MG63 (cell line): ENCODE results near the gene MPZL1. TPM values are rescaled to one million over a fixed set of nuclear protein-coding genes. Genes with fewer than 3 reads are reported as not detected.
A peak's percentile ranks its signal among the peaks of the same experiment; 100 is the strongest.

Experiments
- DNase-seq: peaks from one replicate; pipeline ENCODE4 v3.0.0-alpha.2; 2020
- H3K27me3 ChIP-seq: fragments of 250-450 bp; sonication (Bioruptor Pico); 2 replicates; pipeline ENCODE4 v1.5.1; 2020; ENCODE audit warnings: mild to moderate bottlenecking, moderate library complexity
- H3K36me3 ChIP-seq: fragments of 250-450 bp; sonication (Bioruptor Pico); 2 replicates; pipeline ENCODE4 v1.5.1; 2020; ENCODE audit warnings: mild to moderate bottlenecking, moderate library complexity
- H3K4me3 ChIP-seq: fragments of 250-450 bp; sonication (Bioruptor Pico); 2 replicates; pipeline ENCODE4 v1.5.1; 2020; ENCODE audit warnings: mild to moderate bottlenecking, moderate library complexity
- H3K9me3 ChIP-seq: fragments of 250-450 bp; sonication (Bioruptor Pico); 2 replicates; pipeline ENCODE4 v1.5.1; 2020; ENCODE audit warnings: mild to moderate bottlenecking, moderate library complexity
- total RNA-seq: library from RNA; depleted of rRNA; stranded (reverse); fragments of >200 nt; shearing (Covaris generic); gene quantifications from 2 replicates; pipeline ENCODE4 v1.2.3, GENCODE V29; 2014; ENCODE audit warnings: low replicate concordance

The MPZL1 gene
- total RNA-seq, 1 experiment from 2014 or later, result 126 TPM

DNA sequence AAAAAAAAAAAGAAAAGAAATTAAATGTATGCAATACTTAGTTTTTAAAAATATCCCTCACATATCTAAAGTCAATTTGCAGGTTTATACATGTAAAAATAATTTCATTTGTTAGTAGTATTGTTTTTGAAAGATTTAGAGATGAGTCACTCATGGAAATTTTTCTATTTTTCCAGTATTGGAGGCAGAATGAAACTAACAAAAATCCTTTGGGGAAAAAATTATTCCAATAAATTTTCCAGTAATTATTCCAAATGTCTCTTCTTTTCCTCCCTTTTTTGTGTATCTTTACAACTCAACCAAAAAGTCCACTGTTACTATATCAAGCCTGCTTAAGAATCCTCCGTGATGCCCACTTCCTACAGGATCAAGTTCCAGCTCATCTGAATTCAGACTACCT, 29.9 kb downstream of the MPZL1 start:
- DNase-seq, result no peak
- Histone ChIP-seq H3K9me3 (no peaks in the 10 kb centered on the region), H3K27me3 (no peaks in the 10 kb centered on the region), H3K36me3 (peaks cover 2% of the 10 kb centered on the region), H3K4me3 (no peak overlapping the region)

- no peaks in the 10 kb centered on the region for H3K9me3 ChIP-seq
- peak; percentile 29 for DNase-seq
- no peak overlapping the region for H3K4me3 ChIP-seq
- H3K27me3 ChIP-seq, result no peaks in the 10 kb centered on the region
- H3K36me3 ChIP-seq, result peaks cover 2% of the 10 kb centered on the region
Measured at GRCh38 chr1:167752219-167752985, 30.6 kb downstream of the MPZL1 start.

- no peak for DNase-seq
- Histone ChIP-seq H3K36me3 (peaks cover 2% of the 10 kb centered on the region), H3K9me3 (no peaks in the 10 kb centered on the region), H3K27me3 (no peaks in the 10 kb centered on the region), H3K4me3 (no peak overlapping the region)
Measured at GRCh38 chr1:167755654-167756053, 33.9 kb downstream of the MPZL1 start.

- no peaks in the 10 kb centered on the region for H3K27me3 ChIP-seq
- no peak overlapping the region for H3K4me3 ChIP-seq
- no peaks in the 10 kb centered on the region for H3K9me3 ChIP-seq
- no peak for DNase-seq
- H3K36me3 ChIP-seq, result peaks cover 2% of the 10 kb centered on the region
Measured at GRCh38 chr1:167756730-167757405, 35.1 kb downstream of the MPZL1 start.

DNA sequence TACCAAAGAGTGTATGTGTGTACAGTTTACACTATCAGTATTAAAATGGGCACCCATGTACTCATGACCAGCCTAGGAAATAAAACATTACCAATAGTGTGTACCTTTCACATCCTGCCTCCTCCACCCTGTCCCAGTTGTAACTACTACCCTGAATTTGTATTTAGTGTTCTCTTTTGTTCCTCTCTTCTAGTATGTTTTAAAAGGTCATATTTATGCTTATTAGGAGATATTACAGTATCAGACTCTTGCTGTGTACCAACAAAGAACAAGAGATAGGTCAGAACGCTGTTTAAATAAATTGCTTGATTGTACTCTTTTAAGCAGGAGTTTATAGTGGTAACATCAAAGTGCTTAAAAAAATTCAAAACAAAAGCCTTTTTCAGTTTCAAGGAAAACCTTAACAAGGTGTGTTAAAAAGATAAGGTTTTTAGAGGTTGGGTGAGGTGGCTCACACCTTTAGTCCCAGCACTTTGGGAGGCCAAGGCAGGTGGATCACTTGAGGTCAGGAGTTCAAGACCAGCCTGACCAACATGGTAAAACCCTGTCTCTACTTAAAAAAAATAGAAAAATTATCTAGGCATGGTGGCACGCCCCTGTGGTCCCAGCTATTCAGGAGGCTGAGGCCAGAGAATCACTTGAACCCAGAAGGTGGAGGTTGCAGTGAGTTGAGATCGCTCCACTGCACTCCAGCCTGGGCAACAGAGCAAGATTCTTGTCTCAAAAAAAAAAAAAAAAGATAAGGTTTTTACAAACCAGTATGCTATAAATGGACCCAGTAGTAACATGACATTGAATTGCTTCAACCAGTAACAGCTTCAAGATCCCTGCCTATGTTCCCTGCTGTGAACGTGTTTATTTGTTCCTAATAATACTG, 35.9 kb downstream of the MPZL1 start:
- H3K9me3 ChIP-seq, result no peaks in the 10 kb centered on the region
- H3K4me3 ChIP-seq, result no peak overlapping the region
- no peak for DNase-seq
- no peaks in the 10 kb centered on the region for H3K27me3 ChIP-seq
- peaks cover 2% of the 10 kb centered on the region for H3K36me3 ChIP-seq

- no peak overlapping the region for H3K4me3 ChIP-seq
- no peaks in the 10 kb centered on the region for H3K9me3 ChIP-seq
- H3K27me3 ChIP-seq, result no peaks in the 10 kb centered on the region
- peaks cover 7% of the 10 kb centered on the region for H3K36me3 ChIP-seq
- no peak for DNase-seq
Measured at GRCh38 chr1:167761400-167761799, 39.6 kb downstream of the MPZL1 start.

DNA sequence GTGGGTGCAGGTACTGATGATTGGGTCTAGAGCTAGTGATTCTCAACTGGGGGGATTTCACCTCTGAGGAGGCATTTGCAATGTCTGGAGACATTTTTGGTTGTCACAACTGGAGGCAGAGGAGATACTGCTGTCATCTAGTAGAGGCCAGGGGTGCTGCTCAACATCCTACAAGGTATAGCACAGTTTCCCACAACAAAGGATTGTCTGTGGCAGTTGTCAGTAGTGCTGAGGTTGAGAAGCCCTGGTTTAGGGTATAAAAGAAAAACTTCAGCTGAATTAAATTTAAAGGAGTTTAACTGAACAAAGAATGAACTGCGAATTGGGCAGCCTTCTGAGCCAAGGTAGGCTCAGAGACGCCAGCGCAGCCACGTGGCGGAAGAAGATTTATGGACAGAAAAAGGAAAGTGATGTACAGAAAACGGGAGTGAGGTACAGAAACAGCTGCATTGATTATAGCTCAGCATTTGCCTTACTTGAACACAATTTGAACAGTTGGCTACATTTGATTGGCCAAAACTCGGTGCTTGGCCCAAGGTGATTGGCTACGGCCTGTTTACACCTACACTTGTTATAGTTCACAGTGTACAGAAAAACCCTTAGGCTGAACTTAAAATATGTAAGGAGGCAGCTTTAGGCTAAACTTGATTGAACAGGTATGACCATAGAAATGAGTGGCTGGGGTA, 40.4 kb downstream of the MPZL1 start:
- no peak for DNase-seq
- Histone ChIP-seq H3K9me3 (no peaks in the 10 kb centered on the region), H3K4me3 (no peak overlapping the region), H3K27me3 (no peaks in the 10 kb centered on the region), H3K36me3 (peaks cover 10% of the 10 kb centered on the region)

DNA sequence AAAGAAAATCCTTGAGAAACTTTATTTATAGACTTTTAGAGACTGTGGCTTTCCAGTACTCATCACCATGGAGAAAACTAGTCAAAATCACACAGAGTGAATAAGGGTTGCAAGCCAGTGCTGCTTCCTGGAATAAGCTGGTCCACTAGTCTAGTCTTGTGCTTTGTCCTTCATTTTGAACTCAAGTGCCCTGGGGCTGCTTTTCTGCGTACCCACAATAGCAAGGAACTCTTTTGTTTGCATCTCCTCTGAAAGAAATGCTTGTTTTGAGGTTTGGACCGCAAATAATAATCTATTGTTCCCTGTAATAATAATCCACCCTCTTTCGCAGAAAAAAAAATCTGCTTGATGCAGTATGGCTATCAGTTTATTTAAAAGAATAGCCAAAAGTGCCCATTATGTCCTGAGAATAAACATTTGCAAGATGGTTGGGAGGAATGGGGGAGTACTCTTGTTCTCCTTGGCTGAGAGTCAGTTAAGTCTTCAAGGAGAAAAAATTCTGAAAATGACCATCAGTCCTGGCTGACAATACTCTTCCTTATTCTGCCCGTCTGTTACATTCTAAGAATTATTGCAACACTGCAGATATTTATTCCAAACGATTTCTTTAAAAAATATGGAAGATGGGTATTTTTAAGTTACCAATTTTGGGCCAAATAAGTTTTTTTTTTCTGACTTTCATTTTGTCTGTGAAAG, 41.9 kb downstream of the MPZL1 start:
- H3K4me3 ChIP-seq, result no peak overlapping the region
- H3K27me3 ChIP-seq, result no peaks in the 10 kb centered on the region
- DNase-seq, result no peak
- H3K36me3 ChIP-seq, result peaks cover 19% of the 10 kb centered on the region
- no peaks in the 10 kb centered on the region for H3K9me3 ChIP-seq

DNA sequence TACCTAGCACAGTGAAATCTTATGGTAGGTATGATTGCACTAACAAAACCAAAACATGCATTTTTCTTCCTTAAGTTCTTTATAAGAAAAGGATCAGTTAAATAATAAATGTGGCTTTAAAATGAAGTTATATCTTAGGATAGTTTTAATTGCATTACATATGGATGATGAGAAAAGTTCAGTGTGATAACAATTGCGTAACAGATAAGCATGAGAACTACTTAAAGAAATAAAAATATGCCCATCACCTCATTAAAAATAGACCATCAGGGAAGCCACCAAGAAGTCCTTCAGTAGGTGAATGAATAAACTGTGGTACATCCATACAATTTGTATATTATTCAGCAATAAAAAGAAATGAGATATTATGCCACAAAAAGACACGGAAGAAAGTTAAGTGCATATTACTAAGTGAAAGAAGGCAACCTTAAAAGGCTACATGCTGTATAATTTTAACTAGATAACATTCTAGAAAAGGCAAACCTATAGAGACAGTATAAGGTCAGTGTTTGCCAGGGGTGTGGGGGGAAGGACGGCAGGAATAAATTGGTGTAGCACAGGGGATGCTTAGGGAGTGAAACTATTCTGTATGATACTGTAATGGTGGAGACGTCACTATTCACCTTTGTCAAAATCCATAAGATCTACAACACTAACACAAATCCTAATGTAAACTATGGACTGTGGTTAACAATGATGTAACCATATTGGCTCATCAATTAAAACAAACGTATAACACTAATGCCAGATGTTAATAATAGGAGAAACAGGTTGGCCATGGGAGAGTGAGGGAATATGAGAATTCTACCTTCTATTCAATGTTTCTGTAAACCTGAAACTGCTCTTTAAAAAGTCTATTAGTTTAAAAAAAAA, 42.9 kb downstream of the MPZL1 start:
- Histone ChIP-seq H3K9me3 (no peaks in the 10 kb centered on the region), H3K4me3 (no peak overlapping the region), H3K27me3 (no peaks in the 10 kb centered on the region), H3K36me3 (peaks cover 29% of the 10 kb centered on the region)
- DNase-seq, result no peak

GRCh38 chr1:167765496-167765895, 43.7 kb downstream of the MPZL1 start:
- no peak overlapping the region for H3K4me3 ChIP-seq
- H3K27me3 ChIP-seq, result no peaks in the 10 kb centered on the region
- no peak for DNase-seq
- peaks cover 35% of the 10 kb centered on the region for H3K36me3 ChIP-seq
- no peaks in the 10 kb centered on the region for H3K9me3 ChIP-seq

DNA sequence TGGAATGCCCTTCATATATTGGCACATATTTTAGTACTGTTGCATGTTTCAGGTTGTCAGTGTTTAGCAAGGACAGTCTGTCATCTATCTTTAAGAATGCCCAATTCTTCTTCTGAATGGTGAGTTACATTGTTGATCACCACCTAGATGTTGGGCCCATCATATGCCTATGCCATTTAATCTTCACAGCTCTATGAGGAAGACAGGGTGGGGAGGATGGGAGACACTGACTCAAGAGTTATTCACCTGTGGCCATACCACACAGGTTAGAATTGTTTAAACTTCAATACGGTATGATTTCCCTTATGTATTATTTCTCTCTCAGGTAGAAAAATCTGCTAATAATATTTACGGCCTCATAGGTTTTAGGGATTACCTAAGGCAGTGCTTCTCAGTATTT, 44.8 kb downstream of the MPZL1 start:
- Histone ChIP-seq H3K36me3 (peaks cover 35% of the 10 kb centered on the region), H3K27me3 (no peaks in the 10 kb centered on the region), H3K9me3 (no peaks in the 10 kb centered on the region), H3K4me3 (no peak overlapping the region)
- no peak for DNase-seq

- Histone ChIP-seq H3K4me3 (no peak overlapping the region), H3K36me3 (peaks cover 39% of the 10 kb centered on the region)
- no peak for DNase-seq
Measured at GRCh38 chr1:167767761-167768160, 46.0 kb downstream of the MPZL1 start.

DNA sequence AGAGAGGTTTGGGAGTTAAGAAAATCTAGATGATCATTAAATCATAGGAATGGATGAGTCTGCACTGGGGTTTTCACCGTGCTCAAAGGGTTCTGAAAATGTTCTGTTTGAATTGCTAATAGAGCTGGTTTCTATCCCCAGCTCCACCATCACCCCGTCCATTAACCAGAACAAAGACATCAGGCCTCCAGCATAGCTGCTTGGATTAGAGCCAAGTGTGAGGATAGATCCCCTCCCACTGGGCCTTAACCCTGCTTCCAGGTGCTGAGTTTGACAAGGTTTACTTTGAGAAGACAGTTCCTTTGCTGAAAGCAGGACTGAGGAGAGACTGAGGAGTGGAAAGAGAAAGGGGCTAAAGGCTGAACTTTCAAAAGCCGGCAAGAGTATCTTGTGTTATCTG, 48.3 kb downstream of the MPZL1 start:
- H3K4me3 ChIP-seq, result no peak overlapping the region
- no peaks in the 10 kb centered on the region for H3K27me3 ChIP-seq
- H3K9me3 ChIP-seq, result no peaks in the 10 kb centered on the region
- DNase-seq, result no peak
- H3K36me3 ChIP-seq, result peaks cover 56% of the 10 kb centered on the region

More at GRCh38 chr1:167767761-167768160, 46.0 kb downstream of the MPZL1 start:
- no peaks in the 10 kb centered on the region for H3K9me3 ChIP-seq
- H3K27me3 ChIP-seq, result no peaks in the 10 kb centered on the region

- DNase-seq, result no peak
- Histone ChIP-seq H3K9me3 (no peaks in the 10 kb centered on the region), H3K4me3 (no peak overlapping the region), H3K36me3 (peaks cover 66% of the 10 kb centered on the region), H3K27me3 (no peaks in the 10 kb centered on the region)
Measured at GRCh38 chr1:167772436-167772835, 50.7 kb downstream of the MPZL1 start.

DNA sequence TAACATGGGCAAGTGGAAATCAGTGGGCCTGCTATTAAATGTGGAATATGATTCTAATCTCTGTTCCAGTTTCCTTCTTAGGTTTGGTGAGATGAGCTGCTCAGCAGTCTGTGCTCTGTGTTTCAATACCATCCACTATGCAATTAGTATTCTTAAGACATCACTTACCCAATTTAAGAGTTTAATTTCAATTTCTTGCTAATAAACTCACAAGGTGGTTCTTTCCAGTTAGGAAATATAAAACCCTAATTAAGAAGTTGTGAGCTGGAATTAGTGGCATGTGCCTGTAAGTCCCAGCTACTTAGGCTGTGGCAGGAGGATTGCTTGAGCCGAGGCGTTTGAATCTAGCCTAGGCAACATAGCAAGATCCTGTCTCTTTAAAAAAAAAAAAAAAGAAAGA, 51.7 kb downstream of the MPZL1 start:
- Histone ChIP-seq H3K27me3 (no peaks in the 10 kb centered on the region), H3K9me3 (no peaks in the 10 kb centered on the region), H3K36me3 (peaks cover 63% of the 10 kb centered on the region), H3K4me3 (no peak overlapping the region)
- DNase-seq, result no peak
